ENCODE measurements around the gene LDHAL6A.

DNA sequence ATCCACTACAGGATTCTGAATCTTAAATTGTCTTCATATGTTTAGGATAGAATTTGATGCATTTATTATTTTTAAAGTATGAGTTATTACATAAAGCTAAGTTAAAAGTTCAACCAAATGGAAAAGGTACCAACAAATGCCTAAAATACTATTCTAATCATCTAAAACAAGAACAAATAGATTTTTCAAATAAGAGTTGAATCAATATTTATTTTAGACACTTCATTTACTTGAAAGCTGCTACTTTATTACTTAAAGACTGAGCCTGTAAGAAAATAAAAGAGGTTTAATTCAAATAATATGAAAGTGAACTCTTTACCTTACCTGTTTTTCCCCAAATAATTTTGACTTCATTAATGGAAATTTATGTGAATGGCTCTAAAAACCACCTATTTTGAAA lies 16.9 kb downstream of the LDHAL6A start:
- TF ChIP-seq CTCF (IDR thresholded peaks at IDR 0.05), result no peak
- TF ChIP-seq POLR2A (IDR thresholded peaks at IDR 0.05), result no peak
- no peak for TF ChIP-seq POLR2AphosphoS5 (IDR thresholded peaks at IDR 0.05)

Measured in prostate gland (tissue), 2 donors.